ENCODE data around the gene ST3GAL4. TPM values are rescaled to one million over a fixed set of nuclear protein-coding genes. Genes with fewer than 3 reads are reported as not detected.

The ST3GAL4 gene
- polyA plus RNA-seq, 2 of the 4 experiments (the other 2 are of a cell fraction), result 11.9 to 17.5 TPM

DNA sequence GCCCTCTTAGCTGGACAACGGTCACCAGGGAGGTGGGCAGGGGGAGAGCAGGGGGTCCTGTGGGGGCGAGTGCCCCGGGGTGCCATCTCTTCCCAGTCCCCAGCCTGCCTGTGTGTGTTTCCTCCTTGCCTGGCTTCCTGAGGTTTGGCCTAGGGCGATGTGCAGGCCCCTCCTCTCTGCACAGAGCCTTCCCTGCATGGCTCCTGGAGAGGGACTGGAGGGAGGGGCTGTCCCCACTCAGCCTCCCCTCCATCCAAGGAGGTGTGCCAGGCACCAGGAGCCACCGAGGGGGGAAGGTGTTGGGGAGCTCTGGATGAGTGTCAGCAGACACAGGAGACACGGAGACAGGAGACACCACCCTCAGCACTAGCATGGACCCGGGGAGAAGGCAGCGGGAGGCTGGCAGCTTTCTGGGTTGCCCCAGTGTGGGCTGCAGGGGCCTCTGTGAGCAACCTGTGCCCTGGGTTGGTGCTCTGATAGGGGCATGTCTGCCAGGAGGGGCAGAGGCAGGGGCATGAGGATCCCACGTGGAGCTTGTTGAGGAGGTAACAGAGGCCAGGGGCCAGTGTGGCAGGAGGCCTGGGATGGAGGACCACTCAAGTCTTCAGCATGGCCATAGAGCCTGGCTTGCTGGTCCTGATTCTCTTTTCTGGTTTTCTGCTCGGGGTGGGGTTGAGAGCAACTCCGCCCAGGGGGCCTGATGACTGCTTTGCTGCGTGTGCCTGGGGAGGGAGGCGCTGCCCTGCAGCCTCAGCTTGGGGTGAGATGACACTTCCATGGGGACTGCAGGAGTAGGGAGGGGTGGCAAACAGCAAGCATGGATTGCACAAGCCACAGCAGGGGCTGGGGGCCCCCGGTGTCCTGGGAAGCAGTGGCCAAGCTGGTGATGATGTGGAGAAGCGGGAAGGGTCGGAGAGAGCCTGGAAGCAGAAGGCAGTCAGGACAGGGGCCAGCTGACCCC, 78.8 kb downstream of the ST3GAL4 start:
- DNase-seq (ENCODE audit: low read depth in 1 of 2, low spot score in 1 of 2) (no peak), ATAC-seq (no peak), FAIRE-seq (no peak)
- WGBS (ENCODE audit: missing lambda C conversion rate), result 85% methylated on average over 6 of the region's 16 CpGs
- H3K4me2 ChIP-seq, result no peak overlapping the region
- no peak overlapping the region for H3K4me3 ChIP-seq
- TF ChIP-seq, protein P1, sequence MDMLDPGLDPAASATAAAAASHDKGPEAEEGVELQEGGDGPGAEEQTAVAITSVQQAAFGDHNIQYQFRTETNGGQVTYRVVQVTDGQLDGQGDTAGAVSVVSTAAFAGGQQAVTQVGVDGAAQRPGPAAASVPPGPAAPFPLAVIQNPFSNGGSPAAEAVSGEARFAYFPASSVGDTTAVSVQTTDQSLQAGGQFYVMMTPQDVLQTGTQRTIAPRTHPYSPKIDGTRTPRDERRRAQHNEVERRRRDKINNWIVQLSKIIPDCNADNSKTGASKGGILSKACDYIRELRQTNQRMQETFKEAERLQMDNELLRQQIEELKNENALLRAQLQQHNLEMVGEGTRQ (IDR thresholded peaks at IDR 0.05), result no peak
- no peak for TF ChIP-seq TP53 (CRISPR knock-in tag; IDR thresholded peaks at IDR 0.05)
- no peak for TF ChIP-seq NPAS2 (CRISPR knock-in tag; IDR thresholded peaks at IDR 0.05; ENCODE audit: borderline replicate concordance)
- TF ChIP-seq HOXB5 (CRISPR knock-in tag; IDR thresholded peaks at IDR 0.05), result no peak
- TF ChIP-seq NR3C1 (IDR thresholded peaks at IDR 0.05), result no peak
- TF ChIP-seq RNF2 (IDR thresholded peaks at IDR 0.05; ENCODE audit: borderline replicate concordance, low read depth), result no peak
- TF ChIP-seq HDAC2 (IDR thresholded peaks at IDR 0.05), result no peak
- no peak for TF ChIP-seq ESRRA (IDR thresholded peaks at IDR 0.05; ENCODE audit: borderline replicate concordance, low read length)
- no peak for TF ChIP-seq RCOR1 (IDR thresholded peaks at IDR 0.05; ENCODE audit: low read depth, low read length)
- TF ChIP-seq JUNB (IDR thresholded peaks at IDR 0.05), result no peak
- no peak for TF ChIP-seq ZFP36 (IDR thresholded peaks at IDR 0.05; ENCODE audit: borderline replicate concordance, partially characterized antibody)
- TF ChIP-seq HEYL (CRISPR knock-in tag; IDR thresholded peaks at IDR 0.05), result no peak
- no peak for TF ChIP-seq GATA3 (IDR thresholded peaks at IDR 0.05; ENCODE audit: borderline replicate concordance)
- TF ChIP-seq PHF8 (IDR thresholded peaks at IDR 0.05; ENCODE audit: borderline replicate concordance, low read depth), result no peak
- TF ChIP-seq, protein P2, sequence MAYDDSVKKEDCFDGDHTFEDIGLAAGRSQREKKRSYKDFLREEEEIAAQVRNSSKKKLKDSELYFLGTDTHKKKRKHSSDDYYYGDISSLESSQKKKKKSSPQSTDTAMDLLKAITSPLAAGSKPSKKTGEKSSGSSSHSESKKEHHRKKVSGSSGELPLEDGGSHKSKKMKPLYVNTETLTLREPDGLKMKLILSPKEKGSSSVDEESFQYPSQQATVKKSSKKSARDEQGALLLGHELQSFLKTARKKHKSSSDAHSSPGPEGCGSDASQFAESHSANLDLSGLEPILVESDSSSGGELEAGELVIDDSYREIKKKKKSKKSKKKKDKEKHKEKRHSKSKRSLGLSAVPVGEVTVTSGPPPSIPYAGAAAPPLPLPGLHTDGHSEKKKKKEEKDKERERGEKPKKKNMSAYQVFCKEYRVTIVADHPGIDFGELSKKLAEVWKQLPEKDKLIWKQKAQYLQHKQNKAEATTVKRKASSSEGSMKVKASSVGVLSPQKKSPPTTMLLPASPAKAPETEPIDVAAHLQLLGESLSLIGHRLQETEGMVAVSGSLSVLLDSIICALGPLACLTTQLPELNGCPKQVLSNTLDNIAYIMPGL (CRISPR knock-in tag; IDR thresholded peaks at IDR 0.05; ENCODE audit: borderline replicate concordance), result no peak
- no peak for TF ChIP-seq HOXA7 (CRISPR knock-in tag; IDR thresholded peaks at IDR 0.05)
- ChIA-PET CTCF (interaction anchor here (1.0 to 1.3 kb wide), 2 partner anchors 8 to 124 kb away, joined by 3 read pairs; no protein-coding TSS in a partner anchor), POLR2A (no interaction called here)
- 0 out of 3 replicates have a peak, but pooled peaks cover 7% of the 10 kb centered on the region for H3K4me1 ChIP-seq
- no peak overlapping the region for H3K27ac ChIP-seq
- H3K9me3 ChIP-seq, result no peaks in the 10 kb centered on the region

GRCh38 chr11:126434950-126435335, 79.5 kb downstream of the ST3GAL4 start:
- Histone ChIP-seq H3K4me2 (no peak overlapping the region), H3K4me3 (no peak overlapping the region), H3K27ac (no peak overlapping the region), H3K4me1 (0 out of 3 replicates have a peak, but pooled peaks cover 7% of the 10 kb centered on the region), H3K9me3 (no peaks in the 10 kb centered on the region)
- DNase-seq (ENCODE audit: low read depth in 1 of 2, low spot score in 1 of 2) (no peak), ATAC-seq (no peak), FAIRE-seq (no peak)
- ChIA-PET CTCF (interaction anchor here (1.3 kb wide), 1 partner anchor 10 kb away, joined by 3 read pairs; no protein-coding TSS in a partner anchor), POLR2A (no interaction called here)
- 88% methylated on average over 12 of the region's 12 CpGs for WGBS (ENCODE audit: missing lambda C conversion rate)
- TF ChIP-seq MAZ (IDR thresholded peaks at IDR 0.05; ENCODE audit: borderline replicate concordance, low read depth, low read length) (no peak), FOSB (CRISPR knock-in tag; IDR thresholded peaks at IDR 0.05) (no peak), CHD4 (IDR thresholded peaks at IDR 0.05; ENCODE audit: borderline replicate concordance) (no peak), EHMT2 (IDR thresholded peaks at IDR 0.05; ENCODE audit: low read depth) (no peak), ESRRA (IDR thresholded peaks at IDR 0.05; ENCODE audit: borderline replicate concordance, low read length) (no peak), SREBF2 (IDR thresholded peaks at IDR 0.05) (no peak), HOXB5 (CRISPR knock-in tag; IDR thresholded peaks at IDR 0.05) (no peak), EP300 (IDR thresholded peaks at IDR 0.05) (no peak), HES2 (IDR thresholded peaks at IDR 0.05) (no peak), NR3C1 (IDR thresholded peaks at IDR 0.05) (no peak), CHD2 (IDR thresholded peaks at IDR 0.05; ENCODE audit: low read length, partially characterized antibody) (no peak), ZFP36 (IDR thresholded peaks at IDR 0.05; ENCODE audit: borderline replicate concordance, partially characterized antibody) (no peak), CTCF (IDR thresholded peaks at IDR 0.05) (no peak), CEBPB (IDR thresholded peaks at IDR 0.05) (no peak), MAFK (IDR thresholded peaks at IDR 0.05; ENCODE audit: partially characterized antibody) (no peak), EHF (CRISPR knock-in tag; IDR thresholded peaks at IDR 0.05) (no peak)

All from A549 (cell line).